GM18519 (cell line): Measurements from ENCODE around the gene CCDC51.
"Not testable (repeated sequence)": the region's sequence is repeated elsewhere in the genome, so short reads cannot be mapped to it uniquely, and the experiment has no call there.

Experiments
- ATAC-seq: cut with Tn5 transposase; IDR thresholded peaks from one replicate; pipeline ENCODE4 v1.9.1; 2021; ENCODE audit warnings: mild to moderate bottlenecking, moderate library complexity; ENCODE audit not compliant: unreplicated experiment, low FRiP score

The CCDC51 gene

GRCh38 chr3:48466386-48467109 is 26.6 kb upstream of the CCDC51 start:
- no peak for ATAC-seq

DNA sequence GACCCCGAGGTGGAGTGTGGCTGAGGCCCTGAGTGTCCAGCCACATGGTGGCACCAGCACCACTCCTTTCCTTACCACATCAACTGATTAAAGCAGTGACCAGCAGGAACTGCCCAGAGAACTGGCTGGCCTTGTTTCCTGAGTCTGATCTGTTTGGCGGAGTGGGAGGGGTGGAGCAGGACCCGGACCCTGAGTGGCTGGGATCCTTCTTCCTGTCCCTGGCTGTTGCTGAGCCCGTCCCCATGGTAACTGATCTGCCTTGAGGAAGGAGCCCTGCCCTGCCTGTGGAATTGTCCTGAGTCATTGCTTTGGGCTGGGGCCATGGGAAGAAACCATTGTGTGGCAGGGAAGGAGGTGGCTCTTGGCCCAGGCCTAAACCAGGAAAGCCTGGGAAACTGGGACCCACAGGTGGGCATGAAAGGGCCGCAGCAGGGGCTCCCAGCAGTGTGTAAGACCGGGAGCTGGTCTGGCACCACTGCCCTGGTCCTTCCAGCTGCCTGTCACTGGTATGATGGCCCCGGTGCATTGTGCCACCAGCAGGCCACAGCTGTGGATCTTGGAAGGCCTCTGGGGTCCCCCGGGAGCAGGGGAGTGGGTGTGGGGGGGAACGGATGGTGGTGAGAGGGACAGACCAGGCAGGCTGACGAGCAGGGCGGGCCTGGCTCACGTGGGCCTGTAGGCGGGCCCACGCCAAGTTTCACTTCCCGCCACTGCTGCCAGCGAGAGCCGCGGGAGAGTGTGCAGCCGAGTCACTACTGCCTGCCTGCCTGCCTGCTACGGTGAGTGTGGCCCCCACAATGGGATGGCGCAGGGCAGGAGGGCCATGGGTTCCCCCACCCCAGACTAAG is 25.8 kb upstream of the CCDC51 start:
- peak; percentile 56 for ATAC-seq

DNA sequence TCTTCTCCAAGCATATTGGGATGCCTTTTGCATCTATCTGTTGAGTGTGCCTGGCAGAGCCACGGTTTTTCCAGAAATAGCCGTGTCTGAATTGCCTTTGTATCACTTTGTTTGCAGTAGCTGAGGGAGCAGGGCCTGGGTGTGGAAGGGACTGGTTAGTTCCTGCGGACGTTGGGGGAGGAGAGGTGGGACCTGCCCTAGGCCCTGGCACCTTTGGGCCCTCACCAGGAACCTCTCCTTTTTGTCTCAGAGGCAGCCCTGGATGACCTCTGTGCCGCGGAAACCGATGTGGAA is 25.3 kb upstream of the CCDC51 start:
- no peak for ATAC-seq

- ATAC-seq, result no peak
Measured at GRCh38 chr3:48464713-48465221, 24.8 kb upstream of the CCDC51 start.

- ATAC-seq, result no peak
Measured at GRCh38 chr3:48463703-48464102, 23.8 kb upstream of the CCDC51 start.

DNA sequence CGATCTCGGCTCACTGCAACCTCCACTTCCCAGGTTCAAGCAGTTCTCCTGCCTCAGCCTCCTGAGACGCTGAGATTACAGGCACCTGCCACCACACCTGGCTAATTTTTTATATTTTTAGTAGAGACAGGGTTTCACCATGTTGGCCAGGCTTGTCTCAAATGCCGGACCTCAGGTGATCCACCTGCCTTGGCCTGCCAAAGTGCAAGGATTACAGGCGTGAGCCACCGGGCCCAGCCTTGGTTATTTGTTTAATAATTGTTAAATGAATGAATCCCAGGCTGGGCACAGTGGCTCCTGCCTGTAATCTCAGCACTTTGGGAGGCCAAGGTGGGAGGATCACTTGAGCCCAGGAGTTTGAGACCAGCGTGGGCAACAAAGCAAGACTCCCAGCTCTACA is 21.8 kb upstream of the CCDC51 start:
- not testable (repeated sequence) for ATAC-seq

DNA sequence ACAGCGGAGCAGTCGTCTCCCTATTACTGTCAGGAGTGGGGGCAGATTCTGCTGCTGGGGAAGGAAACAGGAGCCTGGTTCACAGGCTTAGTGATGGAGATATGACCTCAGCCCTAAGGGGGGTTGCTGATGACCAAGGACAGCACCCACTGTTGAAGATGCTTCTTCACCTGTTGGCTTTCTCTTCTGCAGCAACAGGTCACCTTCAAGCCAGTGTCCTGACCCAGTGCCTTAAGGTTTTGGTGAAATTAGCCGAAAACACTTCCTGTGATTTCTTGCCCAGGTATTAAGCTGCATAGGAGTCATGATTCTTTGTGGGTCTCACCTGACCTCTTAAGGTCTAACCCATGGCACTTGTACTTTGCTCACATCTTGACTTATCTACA is 20.6 kb upstream of the CCDC51 start:
- ATAC-seq, result no peak

- no peak for ATAC-seq
Measured at GRCh38 chr3:48459773-48460516, 20.0 kb upstream of the CCDC51 start.

DNA sequence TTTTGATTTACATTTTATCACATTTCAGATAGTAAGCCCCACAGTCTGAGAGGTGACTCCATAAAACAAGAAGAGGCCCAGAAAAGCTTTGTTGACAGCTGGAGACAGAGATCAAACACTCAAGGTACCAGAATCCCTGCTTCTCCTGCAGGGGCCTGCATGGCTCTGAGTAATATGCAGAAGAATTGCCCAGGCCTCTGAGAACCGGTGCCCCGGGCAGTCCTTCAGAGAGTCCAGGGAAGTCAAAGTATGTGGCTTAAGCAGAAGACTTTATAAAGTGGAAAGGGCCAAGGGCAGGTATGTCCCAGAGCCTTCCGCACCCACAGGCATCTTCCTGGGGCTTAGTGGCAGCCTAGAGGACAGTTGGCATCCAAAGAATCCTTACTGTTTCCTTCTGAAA is 19.4 kb upstream of the CCDC51 start:
- ATAC-seq, result no peak

GRCh38 chr3:48456456-48456855 is 16.5 kb upstream of the CCDC51 start:
- ATAC-seq, result no peak

DNA sequence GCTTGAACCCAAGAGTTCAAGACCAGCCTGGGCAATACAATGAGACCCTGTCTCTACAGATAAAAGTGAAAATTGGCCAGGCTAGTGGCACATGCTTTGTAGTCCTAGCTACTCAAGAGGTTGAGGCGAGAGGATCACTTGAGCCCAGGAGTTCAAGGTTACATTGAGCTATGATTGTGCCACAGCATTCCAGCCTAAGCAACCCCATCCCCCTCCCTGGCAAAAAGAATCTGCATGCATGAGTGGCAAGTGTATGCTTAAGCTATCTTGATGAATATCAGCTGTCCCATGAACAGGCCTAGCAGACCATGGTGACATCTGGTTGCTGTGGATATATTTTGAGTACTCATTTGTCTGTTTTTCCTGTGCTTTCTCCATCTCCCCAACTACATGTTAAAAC is 11.4 kb upstream of the CCDC51 start:
- no peak for ATAC-seq

DNA sequence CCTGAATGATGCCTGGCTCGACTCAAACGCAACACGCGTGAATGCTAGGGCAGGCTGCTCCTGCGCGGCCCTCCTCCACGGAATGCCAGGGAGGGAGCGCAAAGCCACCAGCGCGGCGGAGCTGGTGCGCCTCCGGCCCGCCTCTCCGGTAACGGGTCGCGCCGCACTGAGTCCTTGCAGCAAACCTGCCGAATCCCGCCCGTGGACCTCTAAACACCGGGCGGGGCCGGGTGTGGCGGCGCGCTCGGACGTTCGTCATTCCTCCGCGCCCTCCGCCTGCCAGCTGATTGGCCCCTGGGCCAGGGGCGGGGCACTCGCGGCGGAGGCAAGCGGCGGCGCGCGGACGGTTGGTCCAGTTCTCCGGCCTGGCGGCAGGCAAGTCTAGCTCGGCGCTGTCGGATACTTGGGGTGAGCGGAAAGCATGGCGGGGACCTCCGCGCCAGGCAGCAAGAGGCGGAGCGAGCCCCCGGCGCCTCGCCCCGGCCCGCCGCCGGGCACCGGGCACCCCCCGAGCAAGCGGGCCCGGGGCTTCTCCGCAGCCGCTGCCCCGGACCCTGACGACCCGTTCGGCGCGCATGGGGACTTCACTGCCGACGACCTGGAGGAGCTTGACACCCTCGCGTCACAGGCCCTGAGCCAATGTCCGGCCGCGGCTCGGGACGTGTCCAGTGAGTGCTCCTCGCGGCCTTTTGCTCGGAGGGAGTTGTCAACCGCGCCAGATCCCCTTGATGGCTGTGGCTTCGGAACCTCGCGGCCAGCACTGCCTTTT is 6.7 kb upstream of the CCDC51 start, which contains the start of gene ATRIP:
ATRIP (plus strand) TSS at position 313 of the 769 bp plus-strand sequence; CDS start at position 422, 109 bp downstream.
- ATAC-seq, result peak; percentile 78

DNA sequence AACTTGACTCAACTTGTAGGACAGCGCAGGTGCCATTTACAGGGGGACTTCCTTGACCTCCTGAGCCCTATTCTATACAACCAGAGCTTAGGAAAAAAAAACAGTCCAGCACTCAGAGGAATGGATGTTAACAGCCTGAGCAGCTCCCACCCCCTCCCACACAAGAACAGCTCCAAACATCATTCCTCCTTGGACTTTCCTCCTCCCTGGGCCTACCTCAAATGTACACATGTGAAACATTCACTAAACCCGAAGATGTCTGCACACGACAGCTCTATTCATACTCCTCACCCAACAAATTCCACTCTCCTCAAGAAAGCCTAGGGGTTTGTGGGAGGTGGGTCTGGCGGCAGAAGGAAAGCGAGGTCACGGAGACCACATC is 6.1 kb upstream of the CCDC51 start:
- ATAC-seq, result no peak

- ATAC-seq, result no peak
Measured at GRCh38 chr3:48445277-48445882, 5.5 kb upstream of the CCDC51 start.

DNA sequence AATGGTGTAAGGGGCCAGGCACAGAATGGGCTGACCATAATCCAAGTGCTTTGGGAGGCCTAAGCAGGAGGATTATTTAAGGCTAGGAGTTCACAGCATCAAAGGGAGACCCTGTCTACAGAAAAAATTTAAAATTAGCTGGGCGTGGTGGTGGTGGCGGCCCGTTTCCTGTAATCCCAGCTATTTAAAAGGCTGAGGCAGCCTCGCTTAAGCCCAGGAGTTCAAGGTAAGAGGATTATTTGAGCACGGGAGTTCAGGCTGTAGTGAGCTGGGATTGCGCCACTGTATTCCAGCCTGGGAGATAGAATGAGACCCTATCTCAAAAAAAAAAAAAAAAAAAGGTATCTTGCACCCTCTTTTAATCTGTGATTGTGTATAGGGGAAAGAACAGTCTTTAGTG is 2.0 kb upstream of the CCDC51 start:
- no peak for ATAC-seq

DNA sequence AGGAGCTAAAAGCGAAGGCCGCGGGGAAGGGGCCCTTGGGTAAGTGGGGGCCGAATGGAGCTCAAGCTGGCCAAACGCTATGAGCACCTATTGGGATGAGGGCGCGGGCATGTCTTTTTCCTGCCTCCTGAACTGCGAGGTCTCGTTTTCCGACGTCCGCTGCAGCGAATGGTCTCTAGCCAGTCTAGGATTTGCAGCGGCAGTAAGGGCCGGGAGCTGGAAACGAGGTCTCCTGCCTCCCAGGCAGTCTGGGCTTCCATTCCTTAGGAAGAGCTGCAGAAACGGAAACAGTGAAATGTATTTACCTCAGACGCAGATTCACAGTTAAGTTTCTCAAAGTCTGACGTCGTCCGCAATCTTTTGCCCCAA is 655 bp upstream of the CCDC51 start:
- no peak for ATAC-seq

GRCh38 chr3:48437812-48438211 is 2.1 kb downstream of the CCDC51 start:
- ATAC-seq, result no peak

GRCh38 chr3:48436855-48437254 is 3.1 kb downstream of the CCDC51 start:
- ATAC-seq, result no peak

GRCh38 chr3:48436477-48436787 is 3.5 kb downstream of the CCDC51 start:
- no peak for ATAC-seq

GRCh38 chr3:48435774-48436476 is 4.0 kb downstream of the CCDC51 start:
- no peak for ATAC-seq
